ENCODE measurements around the gene GPC6. TPM values are rescaled to one million over a fixed set of nuclear protein-coding genes. Genes with fewer than 3 reads are reported as not detected.

The GPC6 gene
- total RNA-seq, 1 experiment from 2014 or later = not detected

GRCh38 chr13:93230261-93230855 lies 3.8 kb downstream of the GPC6 start:
- H3K27me3 Mint-ChIP-seq (ENCODE audit: unreplicated experiment) = no peaks in the 10 kb centered on the region
- peaks cover 3% of the 10 kb centered on the region for H3K9me3 Mint-ChIP-seq (ENCODE audit: low read depth, unreplicated experiment)
- no TSS peak for BruUV-seq (replicated peaks)
- intact Hi-C loops (cut with micrococcal nuclease; ENCODE audit: unreplicated experiment) = no loop called here
- H3K36me3 Mint-ChIP-seq (ENCODE audit: insufficient read depth, unreplicated experiment) = no peaks in the 10 kb centered on the region
- CTCF ChIA-PET = no interaction called here
- no peaks in the 10 kb centered on the region for H3K4me1 Mint-ChIP-seq (ENCODE audit: low read depth, unreplicated experiment)
- no peak for DNase-seq
- H3K27ac Mint-ChIP-seq (ENCODE audit: unreplicated experiment) = no peak overlapping the region
- no peak for TF ChIP-seq CTCF (IDR thresholded peaks at IDR 0.05; ENCODE audit: unreplicated experiment)
- no peak overlapping the region for H3K4me3 Mint-ChIP-seq (ENCODE audit: low read depth, unreplicated experiment)

DNA sequence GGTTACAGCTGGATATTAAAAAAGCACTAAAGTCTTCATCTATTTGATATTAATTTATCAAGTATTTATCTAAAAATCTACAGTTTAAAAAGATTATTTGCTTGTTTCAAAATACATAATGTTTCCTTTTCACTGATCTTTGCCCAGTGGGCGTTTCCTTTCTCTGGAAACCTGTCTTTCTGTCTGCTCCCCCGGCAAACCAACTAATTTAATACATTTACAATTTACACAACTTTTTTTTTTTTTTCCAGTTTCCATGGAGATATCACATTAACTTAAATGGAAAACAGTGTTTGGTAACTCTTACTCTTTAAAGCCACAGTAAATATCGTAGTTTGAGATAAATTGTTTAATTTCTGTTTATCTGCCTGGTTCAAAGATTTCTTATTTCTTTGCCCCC lies 5.3 kb downstream of the GPC6 start:
- H3K4me3 Mint-ChIP-seq (ENCODE audit: low read depth, unreplicated experiment) = no peak overlapping the region
- H3K27me3 Mint-ChIP-seq (ENCODE audit: unreplicated experiment) = no peaks in the 10 kb centered on the region
- H3K4me1 Mint-ChIP-seq (ENCODE audit: low read depth, unreplicated experiment) = no peaks in the 10 kb centered on the region
- H3K27ac Mint-ChIP-seq (ENCODE audit: unreplicated experiment) = no peak overlapping the region
- no peak for DNase-seq
- CTCF ChIA-PET = no interaction called here
- peaks cover 3% of the 10 kb centered on the region for H3K9me3 Mint-ChIP-seq (ENCODE audit: low read depth, unreplicated experiment)
- TF ChIP-seq CTCF (IDR thresholded peaks at IDR 0.05; ENCODE audit: unreplicated experiment) = no peak
- intact Hi-C loops (cut with micrococcal nuclease; ENCODE audit: unreplicated experiment) = no loop called here
- no peaks in the 10 kb centered on the region for H3K36me3 Mint-ChIP-seq (ENCODE audit: insufficient read depth, unreplicated experiment)
- BruUV-seq (replicated peaks) = no TSS peak

DNA sequence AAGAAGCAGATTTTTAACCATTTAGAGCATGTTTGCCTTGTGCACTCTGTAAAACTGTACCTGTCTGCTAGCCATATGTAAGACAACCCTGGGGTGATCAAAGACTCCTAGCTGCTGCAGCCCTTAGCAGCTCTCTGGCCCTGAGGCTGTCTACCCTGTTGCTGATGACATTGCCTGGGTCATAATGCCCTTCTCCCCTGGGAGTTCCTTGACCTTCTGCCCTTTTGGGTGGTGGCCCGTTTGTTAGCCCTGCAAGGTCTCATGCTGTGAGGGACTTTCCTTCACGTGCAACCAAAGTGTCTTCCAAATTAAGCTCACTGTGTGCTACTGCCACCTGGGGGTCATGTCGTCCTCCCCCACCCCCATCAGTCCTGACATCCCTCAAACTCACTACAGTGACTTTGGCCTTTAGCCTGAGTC lies 7.4 kb downstream of the GPC6 start:
- H3K36me3 Mint-ChIP-seq (ENCODE audit: insufficient read depth, unreplicated experiment) = no peaks in the 10 kb centered on the region
- no peak overlapping the region for H3K27ac Mint-ChIP-seq (ENCODE audit: unreplicated experiment)
- CTCF ChIA-PET = no interaction called here
- no peaks in the 10 kb centered on the region for H3K27me3 Mint-ChIP-seq (ENCODE audit: unreplicated experiment)
- no peaks in the 10 kb centered on the region for H3K4me1 Mint-ChIP-seq (ENCODE audit: low read depth, unreplicated experiment)
- peaks cover 3% of the 10 kb centered on the region for H3K9me3 Mint-ChIP-seq (ENCODE audit: low read depth, unreplicated experiment)
- no TSS peak for BruUV-seq (replicated peaks)
- intact Hi-C loops (cut with micrococcal nuclease; ENCODE audit: unreplicated experiment) = no loop called here
- H3K4me3 Mint-ChIP-seq (ENCODE audit: low read depth, unreplicated experiment) = no peak overlapping the region
- no peak for DNase-seq
- TF ChIP-seq CTCF (IDR thresholded peaks at IDR 0.05; ENCODE audit: unreplicated experiment) = no peak

DNA sequence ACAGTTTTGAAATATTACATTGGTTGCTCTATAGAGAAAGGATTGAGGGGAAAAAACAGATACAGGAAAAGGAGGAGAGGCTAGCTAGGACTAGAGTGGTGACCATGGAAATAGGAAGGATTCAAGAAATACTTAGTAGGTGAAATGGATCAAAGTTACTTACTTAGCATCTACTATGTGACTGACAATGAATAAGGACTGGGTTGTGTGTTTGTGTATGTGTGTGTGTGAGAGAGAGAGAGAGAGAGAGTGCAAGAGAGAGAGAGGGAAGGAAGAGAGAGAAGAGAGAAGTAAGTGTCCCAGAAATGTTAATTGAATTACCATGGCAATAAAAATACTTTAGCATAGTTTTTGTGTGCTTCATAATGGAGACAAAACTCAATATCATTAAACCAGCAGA lies 7.9 kb downstream of the GPC6 start:
- BruUV-seq (replicated peaks) = no TSS peak
- Mint-ChIP-seq H3K27me3 (ENCODE audit: unreplicated experiment) (no peaks in the 10 kb centered on the region), H3K9me3 (ENCODE audit: low read depth, unreplicated experiment) (peaks cover 3% of the 10 kb centered on the region), H3K36me3 (ENCODE audit: insufficient read depth, unreplicated experiment) (no peaks in the 10 kb centered on the region), H3K27ac (ENCODE audit: unreplicated experiment) (no peak overlapping the region), H3K4me3 (ENCODE audit: low read depth, unreplicated experiment) (no peak overlapping the region), H3K4me1 (ENCODE audit: low read depth, unreplicated experiment) (no peaks in the 10 kb centered on the region)
- intact Hi-C loops (cut with micrococcal nuclease; ENCODE audit: unreplicated experiment) = no loop called here
- DNase-seq = no peak
- no peak for TF ChIP-seq CTCF (IDR thresholded peaks at IDR 0.05; ENCODE audit: unreplicated experiment)
- CTCF ChIA-PET = no interaction called here

Data from Calu3 (cell line).